A549 (cell line): ENCODE measurements around the gene ANKS1B. TPM values are rescaled to one million over a fixed set of nuclear protein-coding genes. Genes with fewer than 3 reads are reported as not detected.

Source experiments
- ATAC-seq, 2 experiments: fragments of 200-7000 bp in 1 of 2; fragments of >200 bp in 1 of 2; cut with Nextera tagmentation in 1 of 2; cut with Tn5 transposase in 1 of 2; 3 replicates each; pipeline versions ENCODE4 v1.8.0 to v1.9.1; 2018 to 2020; ENCODE audit warnings: mild to moderate bottlenecking in 1 of 2, moderate library complexity in 1 of 2
- CTCF ChIA-PET: fragments of 300-600 bp; sonication (Branson Sonifier 250); formaldehyde crosslinking; extraction: SDS; loops from one replicate; lab custom pipeline; 2021; ENCODE audit warnings: antibody characterized with exemption, inconsistent platforms; lab: Yijun Ruan, JAX
- POLR2A ChIA-PET: fragments of 350-600 bp; formaldehyde crosslinking; extraction: SDS; loops from one replicate; lab custom pipeline; 2021; ENCODE audit warnings: antibody characterized with exemption, inconsistent platforms; lab: Yijun Ruan, JAX
- DNase-seq, 2 experiments: peaks; one replicate each; pipeline versions ENCODE4 v3.0.0 to v3.0.0-alpha.2; 2011 to 2016; ENCODE audit warnings: low read depth in 1 of 2, low spot score in 1 of 2
- FAIRE-seq: peaks from 2 replicates; lab custom pipeline; 2011; peaks lifted over from hg19 to GRCh38; lab: Jason Lieb, UNC
- H3K27ac ChIP-seq, 2 experiments: fragments of >200 bp; sonication (Bioruptor Twin); formaldehyde crosslinking; 3 replicates each; pipeline ENCODE4 v1.5.1; 2016 to 2017
- H3K4me1 ChIP-seq: fragments of >200 bp; sonication (Bioruptor Twin); formaldehyde crosslinking; 3 replicates; pipeline ENCODE4 v1.6.1; 2016
- H3K4me2 ChIP-seq: fragments of >200 bp; sonication (Bioruptor Twin); formaldehyde crosslinking; 3 replicates; pipeline ENCODE4 v1.6.1; 2016
- H3K4me3 ChIP-seq: fragments of >200 bp; sonication (Bioruptor Twin); formaldehyde crosslinking; 3 replicates; pipeline ENCODE4 v1.5.1; 2016
- H3K9me3 ChIP-seq: fragments of >200 bp; sonication (Bioruptor Twin); formaldehyde crosslinking; 3 replicates; pipeline ENCODE4 v1.6.1; 2016
- CBX2 ChIP-seq: fragments of 200-600 bp; sonication (generic); IDR thresholded peaks from 2 replicates; pipeline ENCODE4 v1.6.1; 2016; ENCODE audit warnings: low read depth, mild to moderate bottlenecking, borderline replicate concordance
- CBX8 ChIP-seq: fragments of 200-600 bp; sonication (generic); IDR thresholded peaks from 2 replicates; pipeline ENCODE4 v1.6.1; 2016
- EP300 ChIP-seq, 2 experiments: fragments of >200 bp; sonication (Bioruptor Twin); formaldehyde crosslinking; IDR thresholded peaks; 2 replicates in 1 of 2; 3 replicates in 1 of 2; pipeline ENCODE4 v1.6.1; 2016 to 2017
- ESRRA ChIP-seq: fragments of 150-350 bp; IDR thresholded peaks from 2 replicates; pipeline ENCODE4 v1.6.1; 2014; ENCODE audit warnings: mild to moderate bottlenecking, low read length, borderline replicate concordance
- FOXS1 ChIP-seq: fragments of 250-450 bp; sonication (Bioruptor Pico); IDR thresholded peaks from 2 replicates; pipeline ENCODE4 v1.5.0; 2020; ENCODE audit warnings: mild to moderate bottlenecking, moderate library complexity
- HDAC2 ChIP-seq: fragments of 200-600 bp; sonication (generic); IDR thresholded peaks from 2 replicates; pipeline ENCODE4 v1.6.1; 2016
- HMGXB4 ChIP-seq: fragments of 250-450 bp; sonication (Bioruptor Pico); IDR thresholded peaks from 2 replicates; pipeline ENCODE4 v1.5.0; 2021; ENCODE audit warnings: mild to moderate bottlenecking, moderate library complexity, borderline replicate concordance
- HOXA7 ChIP-seq: fragments of 250-450 bp; sonication (Bioruptor Pico); IDR thresholded peaks from 2 replicates; pipeline ENCODE4 v1.5.0; 2020; ENCODE audit warnings: mild to moderate bottlenecking, moderate library complexity
- HOXB13 ChIP-seq: fragments of 250-450 bp; sonication (Bioruptor Pico); IDR thresholded peaks from 2 replicates; pipeline ENCODE4 v1.5.0; 2020; ENCODE audit warnings: low read depth, mild to moderate bottlenecking, moderate library complexity
- NPAS2 ChIP-seq: fragments of 250-450 bp; sonication (Bioruptor Pico); IDR thresholded peaks from 2 replicates; pipeline ENCODE4 v1.8.0; 2022; ENCODE audit warnings: mild to moderate bottlenecking, moderate library complexity, borderline replicate concordance
- NR3C1 ChIP-seq: fragments of >200 bp; sonication (Bioruptor Twin); formaldehyde crosslinking; IDR thresholded peaks from 3 replicates; pipeline ENCODE4 v1.6.1; 2017
- RARB ChIP-seq: fragments of 250-450 bp; sonication (Bioruptor Pico); IDR thresholded peaks from 2 replicates; pipeline ENCODE4 v1.8.0; 2021; ENCODE audit warnings: mild to moderate bottlenecking, moderate library complexity
- RCOR1 ChIP-seq: fragments of 150-350 bp; IDR thresholded peaks from 2 replicates; pipeline ENCODE4 v1.6.1; 2014; ENCODE audit warnings: antibody characterized with exemption, low read length, low read depth
- RNF2 ChIP-seq: fragments of 200-600 bp; sonication (generic); IDR thresholded peaks from 2 replicates; pipeline ENCODE4 v1.6.1; 2016; ENCODE audit warnings: low read depth, mild to moderate bottlenecking, antibody characterized with exemption, moderate library complexity, borderline replicate concordance
- TFCP2L1 ChIP-seq: fragments of 250-450 bp; sonication (Bioruptor Pico); IDR thresholded peaks from 2 replicates; pipeline ENCODE4 v1.5.0; 2021; ENCODE audit warnings: mild to moderate bottlenecking
- TP53 ChIP-seq: fragments of 250-450 bp; sonication (Bioruptor Pico); IDR thresholded peaks from 2 replicates; pipeline ENCODE4 v1.5.0; 2021; ENCODE audit warnings: mild to moderate bottlenecking, moderate library complexity
- ZNF302 ChIP-seq: fragments of 250-450 bp; sonication (Bioruptor Pico); IDR thresholded peaks from 2 replicates; pipeline ENCODE4 v1.9.0; 2021; ENCODE audit warnings: inconsistent platforms, mild to moderate bottlenecking, moderate library complexity
- WGBS: methylation state at CpG from one replicate; pipeline ENCODE4 v1.1.6; 2017; ENCODE audit errors: missing lambda C conversion rate; 5-methylcytosine and 5-hydroxymethylcytosine counted together
- polyA plus RNA-seq, 4 experiments: library from polyadenylated mRNA; depleted of rRNA in 3 of 4; stranded (reverse); fragments of >200 nt; fragmentation: RNase III in 1 of 4; extraction: RNeasy Plus Mini Kit Qiagen cat#74134 plus additional on column Dnase treatment in 1 of 4; gene quantifications; 2 replicates in 3 of 4; 3 replicates in 1 of 4; pipeline ENCODE4 v1.2.3, GENCODE V29; 2011 to 2017
- TF ChIP-seq, protein P1 (sequence below): fragments of 450-650 bp; IDR thresholded peaks from 2 replicates; pipeline ENCODE4 v1.6.1; 2014; ENCODE audit warnings: antibody characterized with exemption
- TF ChIP-seq, protein P2 (sequence below): IDR thresholded peaks from 2 replicates; pipeline ENCODE4 v1.6.1; 2012
- TF ChIP-seq, protein P3 (sequence below): fragments of 150-350 bp; IDR thresholded peaks from 2 replicates; pipeline ENCODE4 v1.6.1; 2014; ENCODE audit warnings: low read depth, mild to moderate bottlenecking, low read length
- TF ChIP-seq, protein P4 (sequence below): fragments of >200 bp; sonication (Bioruptor Twin); formaldehyde crosslinking; IDR thresholded peaks from 3 replicates; pipeline ENCODE4 v1.6.1; 2016

ANKS1B gene
- polyA plus RNA-seq, 2 of the 4 experiments (the other 2 are of a cell fraction): 1.5 to 2.2 TPM

GRCh38 chr12:98895086-98895651 lies 1089.6 kb downstream of the ANKS1B start (continued):
- TF ChIP-seq, protein P1, sequence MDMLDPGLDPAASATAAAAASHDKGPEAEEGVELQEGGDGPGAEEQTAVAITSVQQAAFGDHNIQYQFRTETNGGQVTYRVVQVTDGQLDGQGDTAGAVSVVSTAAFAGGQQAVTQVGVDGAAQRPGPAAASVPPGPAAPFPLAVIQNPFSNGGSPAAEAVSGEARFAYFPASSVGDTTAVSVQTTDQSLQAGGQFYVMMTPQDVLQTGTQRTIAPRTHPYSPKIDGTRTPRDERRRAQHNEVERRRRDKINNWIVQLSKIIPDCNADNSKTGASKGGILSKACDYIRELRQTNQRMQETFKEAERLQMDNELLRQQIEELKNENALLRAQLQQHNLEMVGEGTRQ: no peak
- TF ChIP-seq RCOR1 (no peak), TP53 (CRISPR knock-in tag) (no peak), HOXA7 (CRISPR knock-in tag) (no peak), CBX2 (no peak)
- TF ChIP-seq, protein P2, sequence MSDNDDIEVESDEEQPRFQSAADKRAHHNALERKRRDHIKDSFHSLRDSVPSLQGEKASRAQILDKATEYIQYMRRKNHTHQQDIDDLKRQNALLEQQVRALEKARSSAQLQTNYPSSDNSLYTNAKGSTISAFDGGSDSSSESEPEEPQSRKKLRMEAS: no peak

GRCh38 chr12:98894412-98895085 lies 1090.2 kb downstream of the ANKS1B start:
- FAIRE-seq (no peak), ATAC-seq (no peak), DNase-seq (no peak)
- Histone ChIP-seq H3K4me2 (no peak overlapping the region), H3K27ac (no peak overlapping the region), H3K9me3 (no peaks in the 10 kb centered on the region), H3K4me3 (no peak overlapping the region), H3K4me1 (no peaks in the 10 kb centered on the region)
- TF ChIP-seq HMGXB4 (no peak), NPAS2 (no peak), RNF2 (no peak), ZNF302 (no peak), TFCP2L1 (CRISPR knock-in tag) (no peak), ESRRA (no peak), HDAC2 (no peak), HOXB13 (no peak), RARB (CRISPR knock-in tag) (no peak), EP300 (IDR thresholded peaks at IDR 0.05) (no peak)
- TF ChIP-seq, protein P3, sequence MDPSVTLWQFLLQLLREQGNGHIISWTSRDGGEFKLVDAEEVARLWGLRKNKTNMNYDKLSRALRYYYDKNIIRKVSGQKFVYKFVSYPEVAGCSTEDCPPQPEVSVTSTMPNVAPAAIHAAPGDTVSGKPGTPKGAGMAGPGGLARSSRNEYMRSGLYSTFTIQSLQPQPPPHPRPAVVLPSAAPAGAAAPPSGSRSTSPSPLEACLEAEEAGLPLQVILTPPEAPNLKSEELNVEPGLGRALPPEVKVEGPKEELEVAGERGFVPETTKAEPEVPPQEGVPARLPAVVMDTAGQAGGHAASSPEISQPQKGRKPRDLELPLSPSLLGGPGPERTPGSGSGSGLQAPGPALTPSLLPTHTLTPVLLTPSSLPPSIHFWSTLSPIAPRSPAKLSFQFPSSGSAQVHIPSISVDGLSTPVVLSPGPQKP: no peak
- TF ChIP-seq, protein P2: no peak
- ChIA-PET CTCF (no interaction called here), POLR2A (no interaction called here)
- 76% methylated on average over 46 of the region's 96 CpGs for WGBS

DNA sequence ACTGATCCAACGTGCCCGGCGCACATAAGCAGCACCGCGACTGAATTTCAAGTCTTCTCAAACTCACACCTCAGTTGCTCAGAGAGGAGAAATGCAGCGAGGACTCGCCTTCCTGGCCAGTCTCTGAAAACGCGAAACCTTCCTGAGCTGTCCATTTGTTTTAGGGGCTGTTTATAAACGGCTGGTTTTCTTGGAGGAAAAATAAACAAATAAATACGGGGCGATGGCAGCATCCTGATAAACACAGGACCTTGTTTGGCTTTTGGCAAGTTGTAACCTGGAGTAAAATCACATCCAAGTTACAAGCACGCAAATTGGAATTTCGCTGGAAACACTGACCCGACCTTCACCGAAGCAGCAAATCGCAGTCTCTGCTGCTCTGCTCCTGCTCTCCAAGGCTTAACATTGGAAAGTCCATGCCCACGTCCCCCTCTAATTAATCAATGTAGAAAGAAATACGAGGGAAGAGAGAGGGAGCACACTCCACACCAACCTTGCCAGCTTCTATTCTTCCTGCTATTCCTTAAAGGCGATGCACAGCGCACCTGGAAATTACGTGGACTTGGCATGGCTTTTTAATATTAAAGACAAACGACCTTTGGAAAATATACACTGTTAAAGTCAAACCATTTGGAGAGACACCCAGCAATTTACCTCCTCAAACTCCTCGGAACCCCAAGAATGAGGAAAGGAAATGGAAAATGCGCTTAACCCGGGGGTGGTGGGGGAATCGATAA lies 1090.9 kb downstream of the ANKS1B start:
- Histone ChIP-seq H3K9me3 (no peaks in the 10 kb centered on the region), H3K4me3 (no peak overlapping the region), H3K4me2 (no peak overlapping the region), H3K27ac (no peak overlapping the region), H3K4me1 (no peaks in the 10 kb centered on the region)
- peak in 1 of 2 experiments; percentile 33; a peak in 3 of 6 replicates for ATAC-seq
- no peak for TF ChIP-seq CBX8
- no peak for TF ChIP-seq HOXA7 (CRISPR knock-in tag)
- no peak for TF ChIP-seq FOXS1 (CRISPR knock-in tag)
- TF ChIP-seq, protein P2: no peak
- TF ChIP-seq, protein P4, sequence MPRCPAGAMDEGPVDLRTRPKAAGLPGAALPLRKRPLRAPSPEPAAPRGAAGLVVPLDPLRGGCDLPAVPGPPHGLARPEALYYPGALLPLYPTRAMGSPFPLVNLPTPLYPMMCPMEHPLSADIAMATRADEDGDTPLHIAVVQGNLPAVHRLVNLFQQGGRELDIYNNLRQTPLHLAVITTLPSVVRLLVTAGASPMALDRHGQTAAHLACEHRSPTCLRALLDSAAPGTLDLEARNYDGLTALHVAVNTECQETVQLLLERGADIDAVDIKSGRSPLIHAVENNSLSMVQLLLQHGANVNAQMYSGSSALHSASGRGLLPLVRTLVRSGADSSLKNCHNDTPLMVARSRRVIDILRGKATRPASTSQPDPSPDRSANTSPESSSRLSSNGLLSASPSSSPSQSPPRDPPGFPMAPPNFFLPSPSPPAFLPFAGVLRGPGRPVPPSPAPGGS: no peak
- TF ChIP-seq NR3C1: no peak
- no peak for TF ChIP-seq RARB (CRISPR knock-in tag)
- no peak for DNase-seq
- FAIRE-seq: no peak
- CTCF ChIA-PET: no interaction called here
- POLR2A ChIA-PET: no interaction called here
- 18% methylated on average over 27 of the region's 27 CpGs for WGBS
